Body of pancreas (tissue), 4 donors: ENCODE measurements around the gene DNAJB8. TPM values are rescaled to one million over a fixed set of nuclear protein-coding genes. Genes with fewer than 3 reads are reported as not detected.

Experiments
- ATAC-seq: fragments of 150-250 bp; one replicate; pipeline ENCODE4 v1.9.1; 2016
- DNase-seq, 4 donors: peaks; one replicate each; pipeline ENCODE4 v3.0.0-alpha.2; 2019
- H3K27ac ChIP-seq, 4 donors: fragments of 200-600 bp; sonication (generic); 1 replicate in 3 of 4; 2 replicates in 1 of 4; pipeline versions ENCODE4 v1.5.1 to v1.6.1; 2016 to 2019; ENCODE audit warnings: mild to moderate bottlenecking in 1 of 4, mixed read lengths in 1 of 4, moderate library complexity in 1 of 4
- H3K27me3 ChIP-seq, 2 donors: fragments of 200-600 bp; sonication (generic); one replicate each; pipeline ENCODE4 v1.6.0; 2016; ENCODE audit warnings: mild to moderate bottlenecking in 1 of 2
- H3K36me3 ChIP-seq, 2 donors: fragments of 200-600 bp; sonication (generic); replicated peaks in 1 of 2; 2 replicates each; pipeline ENCODE4 v1.5.1; 2016; ENCODE audit warnings: low read depth in 2 of 2; ENCODE audit not compliant: insufficient read depth in 1 of 2
- H3K4me1 ChIP-seq: fragments of 200-600 bp; sonication (generic); one replicate; pipeline ENCODE4 v1.6.0; 2016
- H3K4me3 ChIP-seq, 2 donors: fragments of 200-600 bp; sonication (generic); 1 replicate in 1 of 2; 2 replicates in 1 of 2; pipeline ENCODE4 v1.5.1; 2016 to 2019
- H3K9me3 ChIP-seq, 3 donors: fragments of 200-600 bp; sonication (generic); 1 replicate in 2 of 3; 2 replicates in 1 of 3; pipeline ENCODE4 v1.5.1; 2016
- POLR2A ChIP-seq, 3 donors: fragments of 450-650 bp; IDR thresholded peaks; one replicate each; pipeline ENCODE4 v1.6.1; 2016; ENCODE audit warnings: antibody characterized with exemption in 3 of 3, mild to moderate bottlenecking in 2 of 3
- WGBS, 2 donors: methylation state at CpG; one replicate each; pipeline ENCODE4 v1.1.5; 2017; 5-methylcytosine and 5-hydroxymethylcytosine counted together
- intact Hi-C: fragments of 100-400 bp; cut with DNase I; formaldehyde crosslinking; loops from one replicate; pipeline ENCODE4 v1.15.1; 2023
- total RNA-seq, 2 donors: library from RNA; depleted of rRNA; stranded (reverse); fragments of >200 nt; gene quantifications; one replicate each; pipeline ENCODE4 v1.1.0, GENCODE V29; 2016
- TF ChIP-seq, protein P1 (sequence below), 7 experiments: fragments of 450-650 bp in 4 of 7; fragments of 200-600 bp in 3 of 7; sonication (generic) in 3 of 7; IDR thresholded peaks; one replicate each; pipeline ENCODE4 v1.5.1; 2016 to 2019; ENCODE audit warnings: antibody characterized with exemption in 7 of 7

The DNAJB8 gene
- total RNA-seq, 2 donors from 2014 or later, result not detected

GRCh38 chr3:128502712-128503111 is 36.0 kb upstream of the DNAJB8 start:
- WGBS, 2 donors, result 92 to 94% methylated on average over 5 of the region's 5 CpGs
- no peak for ATAC-seq
- Histone ChIP-seq H3K4me3 (no peak overlapping the region), H3K36me3 (no peaks in the 10 kb centered on the region), H3K27ac (no peak overlapping the region), H3K4me1 (peaks cover 3% of the 10 kb centered on the region), H3K9me3 (no peaks in the 10 kb centered on the region), H3K27me3 (no peaks in the 10 kb centered on the region)
- no peak for DNase-seq
- TF ChIP-seq POLR2A (IDR thresholded peaks at IDR 0.05), result no peak
- TF ChIP-seq, protein P1, sequence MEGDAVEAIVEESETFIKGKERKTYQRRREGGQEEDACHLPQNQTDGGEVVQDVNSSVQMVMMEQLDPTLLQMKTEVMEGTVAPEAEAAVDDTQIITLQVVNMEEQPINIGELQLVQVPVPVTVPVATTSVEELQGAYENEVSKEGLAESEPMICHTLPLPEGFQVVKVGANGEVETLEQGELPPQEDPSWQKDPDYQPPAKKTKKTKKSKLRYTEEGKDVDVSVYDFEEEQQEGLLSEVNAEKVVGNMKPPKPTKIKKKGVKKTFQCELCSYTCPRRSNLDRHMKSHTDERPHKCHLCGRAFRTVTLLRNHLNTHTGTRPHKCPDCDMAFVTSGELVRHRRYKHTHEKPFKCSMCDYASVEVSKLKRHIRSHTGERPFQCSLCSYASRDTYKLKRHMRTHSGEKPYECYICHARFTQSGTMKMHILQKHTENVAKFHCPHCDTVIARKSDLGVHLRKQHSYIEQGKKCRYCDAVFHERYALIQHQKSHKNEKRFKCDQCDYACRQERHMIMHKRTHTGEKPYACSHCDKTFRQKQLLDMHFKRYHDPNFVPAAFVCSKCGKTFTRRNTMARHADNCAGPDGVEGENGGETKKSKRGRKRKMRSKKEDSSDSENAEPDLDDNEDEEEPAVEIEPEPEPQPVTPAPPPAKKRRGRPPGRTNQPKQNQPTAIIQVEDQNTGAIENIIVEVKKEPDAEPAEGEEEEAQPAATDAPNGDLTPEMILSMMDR (IDR thresholded peaks at IDR 0.05), result no peak
- intact Hi-C loops, result loop anchor here (10.0 kb wide), 1 partner anchor 428 kb away; no protein-coding TSS in a partner anchor

DNA sequence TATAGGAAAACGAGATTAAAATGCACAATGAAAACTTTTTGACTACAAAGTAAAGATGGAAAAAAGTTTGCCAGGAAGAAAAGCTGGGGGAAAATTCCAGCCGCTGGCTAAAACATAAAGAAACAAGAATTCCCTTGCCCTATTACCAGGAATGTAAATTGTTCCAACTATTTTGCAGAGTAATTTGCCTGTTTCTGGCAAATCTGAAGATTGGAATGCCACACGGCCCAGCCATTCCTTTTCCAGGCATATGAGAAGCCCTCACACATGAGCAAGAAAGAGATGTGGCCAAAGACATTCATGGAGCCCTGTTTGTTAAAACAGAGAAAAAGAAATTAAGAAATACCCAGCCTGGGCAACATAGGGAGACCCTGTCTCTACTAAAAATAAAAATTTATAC is 34.7 kb upstream of the DNAJB8 start:
- no peaks in the 10 kb centered on the region for H3K27me3 ChIP-seq
- ATAC-seq (no peak), DNase-seq (no peak)
- H3K4me1 ChIP-seq, result peaks cover 12% of the 10 kb centered on the region
- intact Hi-C loops, result loop anchor here (10.0 kb wide), 1 partner anchor 427 kb away; no protein-coding TSS in a partner anchor
- no peaks in the 10 kb centered on the region for H3K36me3 ChIP-seq
- TF ChIP-seq POLR2A (IDR thresholded peaks at IDR 0.05), result no peak
- TF ChIP-seq, protein P1 (IDR thresholded peaks at IDR 0.05), result no peak
- H3K27ac ChIP-seq, result no peak overlapping the region
- 67 to 72% methylated on average over 3 of the region's 3 CpGs for WGBS, 2 donors
- H3K9me3 ChIP-seq, result no peaks in the 10 kb centered on the region
- H3K4me3 ChIP-seq, result no peak overlapping the region

DNA sequence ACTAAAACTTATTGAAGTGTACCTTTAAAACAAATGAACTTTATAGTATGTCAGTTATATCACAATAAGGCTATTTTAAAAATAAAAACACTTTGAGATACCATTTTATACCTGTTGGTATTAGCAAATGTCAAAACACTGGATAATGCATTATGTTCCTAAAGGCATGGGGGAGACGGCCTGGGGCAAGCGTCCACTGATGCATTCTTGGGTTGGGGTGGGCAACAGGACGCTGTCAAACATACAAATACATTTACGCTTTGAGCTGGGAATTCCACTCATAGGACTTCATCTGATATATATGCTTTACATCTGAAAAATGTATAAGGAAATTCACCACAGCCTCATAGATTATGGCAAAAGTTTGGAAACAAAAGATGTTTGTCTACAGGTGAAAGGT is 33.9 kb upstream of the DNAJB8 start:
- H3K4me1 ChIP-seq, result peaks cover 14% of the 10 kb centered on the region
- no peak overlapping the region for H3K4me3 ChIP-seq
- H3K36me3 ChIP-seq, result no peaks in the 10 kb centered on the region
- no peaks in the 10 kb centered on the region for H3K27me3 ChIP-seq
- intact Hi-C loops, result loop anchor here (10.0 kb wide), 1 partner anchor 426 kb away; no protein-coding TSS in a partner anchor
- no peak for ATAC-seq
- DNase-seq, result no peak
- no peak for TF ChIP-seq POLR2A (IDR thresholded peaks at IDR 0.05)
- TF ChIP-seq, protein P1 (IDR thresholded peaks at IDR 0.05), result no peak
- no peaks in the 10 kb centered on the region for H3K9me3 ChIP-seq
- no peak overlapping the region for H3K27ac ChIP-seq
- 76 to 91% methylated on average over 4 of the region's 4 CpGs for WGBS, 2 donors

DNA sequence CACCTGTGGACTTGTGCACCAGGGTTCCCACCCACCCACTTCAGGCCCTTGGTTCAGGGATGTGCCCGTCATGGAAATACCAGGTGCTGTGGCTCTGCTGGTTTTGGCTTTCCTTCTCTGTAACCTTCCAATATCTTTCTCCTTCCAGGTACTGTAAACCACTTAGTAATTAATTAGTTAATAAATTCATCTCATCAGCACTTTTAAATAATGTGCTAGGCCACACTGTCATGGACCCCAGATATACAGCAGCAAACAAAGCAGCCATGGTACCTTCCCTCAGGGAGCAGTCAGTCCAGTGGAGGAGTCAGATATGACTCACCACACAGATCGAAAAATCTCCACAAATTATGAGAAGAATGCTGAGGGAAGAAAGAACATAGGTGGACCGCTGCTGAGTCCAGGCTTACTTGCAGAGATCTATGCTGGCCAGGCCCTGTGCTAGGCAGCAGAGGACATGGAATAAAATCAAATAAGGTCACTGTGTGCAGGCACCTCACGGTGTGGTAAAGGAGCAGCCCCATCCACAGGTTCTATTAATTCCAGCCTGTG is 33.1 kb upstream of the DNAJB8 start:
- H3K27ac ChIP-seq, result no peak overlapping the region
- no peak for TF ChIP-seq POLR2A (IDR thresholded peaks at IDR 0.05)
- TF ChIP-seq, protein P1 (IDR thresholded peaks at IDR 0.05), result no peak
- no peaks in the 10 kb centered on the region for H3K9me3 ChIP-seq
- H3K36me3 ChIP-seq, result no peaks in the 10 kb centered on the region
- WGBS, 2 donors, result 84 to 91% methylated on average over 4 of the region's 4 CpGs
- intact Hi-C loops, result loop anchor here (5.0 to 10.0 kb wide), 2 partner anchors 72 to 425 kb away; no protein-coding TSS in a partner anchor
- no peaks in the 10 kb centered on the region for H3K27me3 ChIP-seq
- H3K4me3 ChIP-seq, result no peak overlapping the region
- ATAC-seq, result no peak
- no peak for DNase-seq
- peaks cover 17% of the 10 kb centered on the region for H3K4me1 ChIP-seq
